A673 (cell line): ENCODE results near the gene VAC14. TPM values are rescaled to one million over a fixed set of nuclear protein-coding genes. Genes with fewer than 3 reads are reported as not detected.

ENCODE experiments used
- BruUV-seq: library from RNA; stranded (reverse); fragments of 400-500 nt; replicated peaks from 2 replicates; lab custom pipeline; 2021; lab: Mats Ljungman, UMichigan
- CTCF ChIA-PET: fragments of 300-600 bp; sonication (Branson Sonifier 250); formaldehyde crosslinking; loops from one replicate; lab custom pipeline; 2022; ENCODE audit warnings: antibody characterized with exemption; lab: Charles Lee
- POLR2A ChIA-PET: fragments of 300-600 bp; sonication (Branson Sonifier 250); formaldehyde crosslinking; loops from one replicate; lab custom pipeline; 2022; ENCODE audit warnings: antibody characterized with exemption; ENCODE audit not compliant: low non-redundant PET; lab: Charles Lee
- DNase-seq: peaks from one replicate; pipeline ENCODE4 v3.0.0-alpha.2; 2015; ENCODE audit warnings: low spot score
- H3K27ac ChIP-seq: fragments of 200-600 bp; sonication (generic); 2 replicates; pipeline ENCODE4 v1.5.1; 2016; ENCODE audit warnings: mixed run types, low read depth, mild to moderate bottlenecking, mixed read lengths, antibody characterized with exemption, low read length; ENCODE audit not compliant: poor library complexity, severe bottlenecking
- H3K27me3 ChIP-seq: fragments of 200-600 bp; sonication (generic); replicated peaks from 2 replicates; pipeline ENCODE4 v1.6.1; 2017; ENCODE audit warnings: mixed run types, low read depth, mild to moderate bottlenecking, mixed read lengths, antibody characterized with exemption, low read length; ENCODE audit not compliant: insufficient read depth, poor library complexity
- H3K36me3 ChIP-seq: fragments of 200-600 bp; sonication (generic); 2 replicates; pipeline ENCODE4 v1.6.1; 2016; ENCODE audit warnings: mixed run types, mild to moderate bottlenecking, mixed read lengths, antibody characterized with exemption, low read length; ENCODE audit not compliant: insufficient read depth, poor library complexity, severe bottlenecking
- H3K4me1 ChIP-seq: fragments of 200-600 bp; sonication (generic); 2 replicates; pipeline ENCODE4 v1.6.1; 2017; ENCODE audit warnings: mixed run types, mild to moderate bottlenecking, mixed read lengths, antibody characterized with exemption, low read length; ENCODE audit not compliant: insufficient read depth, poor library complexity, severe bottlenecking
- H3K4me3 ChIP-seq: fragments of 200-600 bp; sonication (generic); 2 replicates; pipeline ENCODE4 v1.5.1; 2016; ENCODE audit warnings: low read depth, mixed run types, mild to moderate bottlenecking, mixed read lengths, low read length; ENCODE audit not compliant: poor library complexity, severe bottlenecking
- H3K9me3 ChIP-seq: fragments of 200-600 bp; sonication (generic); 2 replicates; pipeline ENCODE4 v1.6.1; 2016; ENCODE audit warnings: mixed run types, low read depth, mild to moderate bottlenecking, mixed read lengths, antibody characterized with exemption, low read length; ENCODE audit not compliant: poor library complexity, severe bottlenecking
- EZH2 ChIP-seq: fragments of 200-600 bp; sonication (generic); IDR thresholded peaks from 2 replicates; pipeline ENCODE4 v1.6.1; 2017; ENCODE audit warnings: borderline replicate concordance, low read depth, mild to moderate bottlenecking, mixed read lengths, antibody characterized with exemption, low read length; ENCODE audit not compliant: poor library complexity, severe bottlenecking
- intact Hi-C: fragments of 100-400 bp; cut with micrococcal nuclease; formaldehyde crosslinking; loops from one replicate; pipeline ENCODE4 v1.10.0; 2022; ENCODE audit not compliant: unreplicated experiment
- total RNA-seq: library from RNA; stranded (reverse); gene quantifications from 2 replicates; pipeline ENCODE4 v1.2.3, GENCODE V29; 2021
- TF ChIP-seq, protein P1 (sequence below): fragments of 300-800, 200-600 bp; sonication (generic); conservative IDR thresholded peaks from 2 replicates; pipeline ENCODE4 v1.5.1; 2017; ENCODE audit warnings: low read depth, mild to moderate bottlenecking, antibody characterized with exemption, low read length, moderate library complexity, mixed read lengths

Gene VAC14
- total RNA-seq, 1 experiment from 2014 or later: 46.6 TPM

DNA sequence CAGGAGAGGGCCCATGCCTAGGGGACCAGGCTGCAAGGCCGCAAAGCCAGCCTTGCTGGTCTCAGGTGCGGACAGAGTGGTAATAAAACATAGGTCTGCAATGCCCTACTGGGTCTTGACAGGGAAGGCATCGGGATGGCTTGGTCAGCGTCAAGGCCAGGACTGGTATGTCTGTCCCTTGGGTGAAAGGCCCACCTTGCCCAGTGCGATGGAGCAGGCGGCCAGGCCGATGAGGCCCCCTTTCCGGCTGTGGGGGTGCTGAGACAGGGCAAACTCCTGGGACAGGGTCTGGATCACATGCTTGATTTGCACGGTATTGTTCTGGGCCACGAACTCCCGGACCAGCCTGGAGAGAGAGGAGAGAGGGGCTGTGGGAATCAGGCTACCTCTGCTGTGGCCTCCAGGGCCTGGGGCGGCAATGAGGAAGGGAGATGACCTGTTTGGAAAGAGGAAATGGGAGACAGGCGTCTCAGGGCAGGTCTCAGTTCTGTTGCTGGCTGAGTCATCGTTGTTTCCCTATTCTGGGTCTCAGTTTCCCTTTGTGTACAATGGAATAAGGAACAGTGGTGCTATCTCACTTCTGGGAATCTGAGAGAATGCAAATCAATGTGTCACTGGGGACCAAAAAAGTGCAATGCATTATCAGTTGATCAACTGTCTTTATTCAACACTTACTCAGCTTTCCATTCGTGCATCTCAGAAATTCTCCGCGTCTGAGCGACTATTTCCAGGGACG is 14.8 kb downstream of the VAC14 start:
- H3K27me3 ChIP-seq: no peaks in the 10 kb centered on the region
- no peaks in the 10 kb centered on the region for H3K9me3 ChIP-seq
- no peak for DNase-seq
- H3K4me3 ChIP-seq: no peak overlapping the region
- H3K36me3 ChIP-seq: peaks cover 8% of the 10 kb centered on the region
- no peak for TF ChIP-seq EZH2
- TF ChIP-seq, protein P1, sequence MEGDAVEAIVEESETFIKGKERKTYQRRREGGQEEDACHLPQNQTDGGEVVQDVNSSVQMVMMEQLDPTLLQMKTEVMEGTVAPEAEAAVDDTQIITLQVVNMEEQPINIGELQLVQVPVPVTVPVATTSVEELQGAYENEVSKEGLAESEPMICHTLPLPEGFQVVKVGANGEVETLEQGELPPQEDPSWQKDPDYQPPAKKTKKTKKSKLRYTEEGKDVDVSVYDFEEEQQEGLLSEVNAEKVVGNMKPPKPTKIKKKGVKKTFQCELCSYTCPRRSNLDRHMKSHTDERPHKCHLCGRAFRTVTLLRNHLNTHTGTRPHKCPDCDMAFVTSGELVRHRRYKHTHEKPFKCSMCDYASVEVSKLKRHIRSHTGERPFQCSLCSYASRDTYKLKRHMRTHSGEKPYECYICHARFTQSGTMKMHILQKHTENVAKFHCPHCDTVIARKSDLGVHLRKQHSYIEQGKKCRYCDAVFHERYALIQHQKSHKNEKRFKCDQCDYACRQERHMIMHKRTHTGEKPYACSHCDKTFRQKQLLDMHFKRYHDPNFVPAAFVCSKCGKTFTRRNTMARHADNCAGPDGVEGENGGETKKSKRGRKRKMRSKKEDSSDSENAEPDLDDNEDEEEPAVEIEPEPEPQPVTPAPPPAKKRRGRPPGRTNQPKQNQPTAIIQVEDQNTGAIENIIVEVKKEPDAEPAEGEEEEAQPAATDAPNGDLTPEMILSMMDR: no peak
- BruUV-seq: no TSS peak
- ChIA-PET POLR2A (no interaction called here), CTCF (no interaction called here)
- H3K4me1 ChIP-seq: no peaks in the 10 kb centered on the region
- intact Hi-C loops: no loop called here
- no peak overlapping the region for H3K27ac ChIP-seq

DNA sequence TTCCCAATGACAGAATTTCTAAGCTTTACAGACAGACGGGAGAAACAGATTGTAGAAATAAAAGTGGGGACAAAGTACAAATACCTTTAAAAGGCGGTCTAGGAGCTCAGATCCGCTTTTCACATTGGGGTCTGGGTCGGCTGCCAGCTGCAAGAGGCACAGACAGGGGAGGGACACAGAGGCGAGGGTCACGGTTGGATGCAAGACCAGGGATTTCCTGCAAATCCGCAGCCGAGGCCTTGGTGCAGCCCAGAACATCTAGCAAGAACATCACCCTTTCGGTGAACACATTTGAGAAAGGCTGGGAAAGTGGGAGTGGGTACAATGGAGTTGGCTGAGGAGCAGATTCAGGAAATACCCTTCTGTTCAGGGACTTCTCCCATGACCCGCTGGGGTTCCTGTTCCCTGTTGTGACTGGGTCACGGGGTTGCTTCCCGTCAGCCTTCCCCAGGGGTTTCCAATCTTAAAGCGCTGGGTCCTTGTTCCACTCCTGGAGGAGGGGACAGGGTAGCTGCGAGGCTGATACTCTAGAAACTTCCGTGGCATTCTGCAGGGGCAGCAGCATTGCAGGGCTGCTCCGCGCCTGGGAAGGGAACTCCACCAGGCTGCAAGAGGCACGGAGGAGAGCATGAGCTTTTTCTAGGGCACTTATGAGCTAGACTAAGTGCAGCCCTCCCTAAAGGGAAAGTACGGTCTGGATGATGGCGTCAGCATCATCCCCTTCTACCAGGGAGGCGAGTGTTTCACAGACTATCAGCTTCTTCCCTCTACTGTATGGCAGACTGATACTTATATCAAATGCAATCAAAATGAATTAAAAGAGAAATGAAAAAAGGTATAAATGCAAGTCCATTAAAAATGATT is 16.0 kb downstream of the VAC14 start:
- intact Hi-C loops: no loop called here
- DNase-seq: no peak
- ChIA-PET POLR2A (no interaction called here), CTCF (no interaction called here)
- Histone ChIP-seq H3K4me1 (no peaks in the 10 kb centered on the region), H3K4me3 (no peak overlapping the region), H3K9me3 (no peaks in the 10 kb centered on the region), H3K27me3 (no peaks in the 10 kb centered on the region), H3K36me3 (peaks cover 13% of the 10 kb centered on the region), H3K27ac (no peak overlapping the region)
- BruUV-seq: no TSS peak
- TF ChIP-seq, protein P1: no peak
- no peak for TF ChIP-seq EZH2

DNA sequence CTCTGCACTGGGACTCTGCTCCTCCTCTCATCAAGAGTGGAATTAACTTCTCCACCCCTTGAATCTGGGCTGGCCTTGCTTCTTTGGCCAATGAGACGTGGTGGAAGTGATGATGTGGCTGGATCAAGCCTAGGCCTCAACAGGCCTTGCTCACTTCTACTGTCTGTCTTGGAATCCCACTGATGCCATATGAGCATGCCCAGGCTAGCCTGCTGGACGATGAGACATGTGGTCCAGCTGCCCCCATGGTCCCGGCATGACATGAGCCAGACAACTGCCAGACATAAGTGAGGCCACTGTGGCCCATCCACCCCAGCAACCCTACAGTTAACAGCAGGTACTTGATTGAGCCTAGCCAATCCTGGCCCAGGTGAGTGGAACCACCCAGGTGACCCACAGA is 18.7 kb downstream of the VAC14 start:
- Histone ChIP-seq H3K9me3 (no peaks in the 10 kb centered on the region), H3K36me3 (peaks cover 13% of the 10 kb centered on the region), H3K4me1 (peaks cover 5% of the 10 kb centered on the region), H3K27me3 (no peaks in the 10 kb centered on the region), H3K4me3 (no peak overlapping the region), H3K27ac (no peak overlapping the region)
- TF ChIP-seq, protein P1: no peak
- TF ChIP-seq EZH2: no peak
- no TSS peak for BruUV-seq
- no peak for DNase-seq
- CTCF ChIA-PET: no interaction called here
- intact Hi-C loops: no loop called here
- POLR2A ChIA-PET: no interaction called here
